HG02943 (cell line): ENCODE data around the gene IL25.
"Not testable (repeated sequence)": the region's sequence is repeated elsewhere in the genome, so short reads cannot be mapped to it uniquely, and the experiment has no call there.

Experiments used
- ATAC-seq: cut with Tn5 transposase; IDR thresholded peaks from one replicate; pipeline ENCODE4 v1.9.1; 2021; ENCODE audit warnings: mild to moderate bottlenecking, low read depth, moderate library complexity; ENCODE audit not compliant: unreplicated experiment

IL25 gene

DNA sequence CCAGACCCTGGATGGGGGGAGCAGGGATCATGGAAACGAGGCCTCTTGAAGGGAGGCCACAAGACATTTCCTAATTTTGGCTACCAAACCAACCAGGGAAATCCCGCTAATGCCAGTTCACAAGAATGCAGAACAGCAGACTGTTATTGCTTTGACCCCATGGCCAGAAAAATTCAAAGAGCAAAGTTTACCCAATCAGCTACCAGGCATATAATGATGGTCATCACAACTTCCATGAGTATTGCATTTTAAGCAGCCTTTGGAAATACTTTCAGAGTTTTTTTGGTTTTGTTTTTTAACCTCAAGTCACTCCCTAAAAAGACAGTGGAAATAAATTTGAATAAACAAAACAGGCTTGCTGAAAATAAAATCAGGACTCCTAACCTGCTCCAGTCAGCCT is at the start of gene IL25:
Gene IL25 (plus strand): TSS at position 301 of the 400 bp plus-strand sequence.
- no peak for ATAC-seq

DNA sequence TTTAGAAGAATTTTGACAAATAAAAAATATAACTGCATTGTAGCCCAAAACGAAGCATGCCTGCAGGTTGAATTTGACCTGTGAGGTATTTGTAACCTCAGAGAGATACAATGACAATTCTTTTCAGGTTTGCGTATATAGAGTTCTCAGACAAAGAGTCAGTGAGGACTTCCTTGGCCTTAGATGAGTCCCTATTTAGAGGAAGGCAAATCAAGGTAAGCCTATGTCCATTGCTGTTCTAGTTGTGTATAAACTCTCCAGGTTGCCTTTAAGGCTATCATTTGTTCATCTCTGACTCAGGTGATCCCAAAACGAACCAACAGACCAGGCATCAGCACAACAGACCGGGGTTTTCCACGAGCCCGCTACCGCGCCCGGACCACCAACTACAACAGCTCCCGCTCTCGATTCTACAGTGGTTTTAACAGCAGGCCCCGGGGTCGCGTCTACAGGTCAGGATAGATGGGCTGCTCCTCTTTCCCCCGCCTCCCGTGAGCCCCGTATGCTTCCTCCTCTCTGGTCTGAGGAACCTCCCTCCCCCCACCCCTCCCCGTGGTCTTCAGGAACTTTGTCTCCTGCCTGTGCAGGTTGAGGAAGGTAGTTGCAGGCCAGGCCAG is 48.7 kb upstream of the IL25 start:
- no peak for ATAC-seq

DNA sequence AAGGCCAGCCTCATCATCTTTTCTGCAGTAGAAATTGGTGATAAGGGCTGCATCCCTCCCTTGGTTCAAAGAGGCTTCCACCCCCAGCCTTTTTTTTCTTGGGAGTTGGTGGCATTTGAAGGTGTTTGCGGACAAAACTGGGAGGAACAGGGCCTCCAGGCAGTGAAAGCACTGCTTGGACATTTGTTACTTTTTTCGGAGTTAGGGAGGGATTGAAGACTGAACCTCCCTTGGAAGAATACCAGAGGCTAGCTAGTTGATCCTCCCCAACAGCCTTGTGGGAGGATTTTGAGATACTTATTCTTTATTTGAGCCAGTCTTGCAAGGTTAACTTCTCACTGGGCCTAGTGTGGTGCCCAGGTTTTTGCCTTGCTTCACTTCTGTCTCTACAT is 48.2 kb upstream of the IL25 start:
- ATAC-seq = no peak

DNA sequence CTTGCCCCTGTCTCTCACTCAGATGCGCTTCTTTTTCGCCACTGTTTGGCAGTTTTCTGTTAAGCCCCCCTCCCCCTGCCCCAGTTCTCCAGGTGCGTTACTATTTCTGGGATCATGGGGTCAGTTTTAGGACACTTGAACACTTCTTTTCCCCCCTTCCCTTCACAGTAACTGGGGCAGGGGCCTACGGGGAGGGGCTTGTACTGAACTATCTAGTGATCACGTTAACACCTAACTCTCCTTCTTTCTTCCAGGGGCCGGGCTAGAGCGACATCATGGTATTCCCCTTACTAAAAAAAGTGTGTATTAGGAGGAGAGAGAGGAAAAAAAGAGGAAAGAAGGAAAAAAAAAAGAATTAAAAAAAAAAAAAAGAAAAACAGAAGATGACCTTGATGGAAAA is 47.6 kb upstream of the IL25 start:
- no peak for ATAC-seq

GRCh38 chr14:23325746-23326145 is 46.9 kb upstream of the IL25 start:
- not testable (repeated sequence) for ATAC-seq

- no peak for ATAC-seq
Measured at GRCh38 chr14:23326491-23327332, 45.9 kb upstream of the IL25 start.

GRCh38 chr14:23327947-23328744 is 44.5 kb upstream of the IL25 start:
- ATAC-seq = no peak

- ATAC-seq = no peak
Measured at GRCh38 chr14:23335623-23336022, 37.0 kb upstream of the IL25 start.

- no peak for ATAC-seq
Measured at GRCh38 chr14:23339506-23340268, 32.9 kb upstream of the IL25 start.

DNA sequence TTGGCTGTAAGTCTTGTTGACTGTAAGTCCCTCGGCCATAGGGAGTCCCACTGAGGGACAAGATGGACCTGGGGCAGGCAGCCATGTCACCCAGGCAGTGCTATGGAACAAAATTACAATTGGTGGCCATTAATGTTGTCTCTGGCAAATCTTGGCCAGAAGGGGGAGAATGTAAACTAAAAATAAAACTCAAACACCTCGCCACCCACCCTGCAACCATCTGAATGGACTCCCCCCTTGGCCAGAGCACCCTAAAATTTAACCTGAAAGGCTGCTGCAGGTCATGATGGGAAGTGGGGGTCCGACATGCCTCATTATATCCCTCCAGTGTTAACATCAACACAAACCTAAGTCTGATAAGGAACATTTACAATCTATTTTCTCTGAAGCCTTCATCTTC is 28.1 kb upstream of the IL25 start:
- no peak for ATAC-seq

DNA sequence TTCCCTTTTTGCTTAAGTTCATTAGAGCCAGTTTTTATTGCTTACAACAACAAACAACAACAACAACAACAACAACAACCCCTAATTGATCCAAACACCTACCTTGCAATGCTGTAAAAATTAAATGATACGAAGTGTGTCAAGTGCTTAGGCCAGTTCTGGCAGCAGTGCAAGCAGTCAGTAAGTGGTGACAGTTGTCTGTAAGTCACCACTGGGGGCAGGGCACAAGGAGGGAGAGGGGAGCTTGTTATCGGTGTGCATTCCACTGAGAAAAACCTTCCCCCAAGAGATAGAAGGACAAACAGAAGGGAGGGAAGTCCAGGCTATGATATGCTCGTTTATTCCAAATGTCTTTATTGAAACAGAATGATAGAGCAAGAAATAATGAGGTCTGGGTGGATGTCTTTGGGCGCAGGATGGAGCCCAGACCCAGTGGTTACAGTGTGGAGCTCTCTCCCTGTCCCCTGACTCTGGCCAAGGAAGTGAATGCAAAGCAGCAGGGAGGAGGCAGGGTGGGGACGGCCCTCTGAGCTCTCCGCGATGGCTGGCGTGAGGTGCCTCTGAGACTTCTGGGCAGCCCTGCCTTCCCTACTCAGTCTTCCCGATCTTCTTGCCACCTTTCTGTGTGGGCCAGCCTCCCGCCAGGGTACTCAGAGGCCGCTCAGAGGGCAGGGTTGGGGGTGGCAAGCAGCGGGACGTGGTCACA is 26.5 kb upstream of the IL25 start:
- ATAC-seq = no peak

GRCh38 chr14:23346693-23347405 is 25.8 kb upstream of the IL25 start:
- no peak for ATAC-seq

DNA sequence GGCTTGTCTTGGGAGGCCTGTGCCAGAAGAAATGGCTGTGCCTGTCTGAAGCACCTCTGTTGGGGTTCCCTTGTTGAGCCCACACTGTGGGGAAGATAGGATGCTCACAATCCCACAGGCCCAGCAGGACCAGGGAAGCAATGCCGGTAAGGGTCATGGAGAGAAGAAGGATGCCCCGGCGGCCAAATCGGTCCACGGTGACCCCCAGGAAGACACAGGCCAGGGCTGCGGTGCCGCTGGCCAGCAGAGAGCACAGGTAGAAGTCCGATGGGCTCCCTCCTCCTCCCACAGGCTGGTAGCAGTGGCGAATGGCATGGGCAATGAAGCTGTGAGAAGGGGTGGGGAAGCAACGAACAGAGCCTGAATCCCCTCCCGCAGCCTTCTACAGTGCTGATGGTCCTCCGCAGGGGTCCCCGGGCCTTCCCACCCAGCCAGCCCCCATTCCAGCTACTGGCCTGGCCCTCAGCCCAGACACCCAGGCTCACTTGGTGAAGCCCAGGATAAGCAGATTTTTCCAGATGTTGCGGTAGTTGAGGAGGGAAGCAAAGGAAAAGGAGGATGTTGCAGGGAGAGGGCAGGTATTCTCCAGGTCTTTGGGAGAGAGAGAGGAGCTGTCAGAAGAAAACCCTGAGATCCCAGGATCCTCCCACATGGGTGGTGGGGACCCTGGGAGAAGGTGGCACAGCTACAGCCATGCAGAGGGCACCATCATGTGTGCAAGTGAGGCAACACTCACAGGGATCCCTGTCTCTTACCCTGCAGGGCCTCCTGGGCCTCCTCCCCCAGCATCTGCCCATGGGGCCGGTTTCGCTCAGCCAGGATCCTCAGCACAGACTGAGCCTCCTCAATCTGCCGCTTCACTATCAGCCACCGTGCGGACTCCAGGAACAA is 25.0 kb upstream of the IL25 start:
- no peak for ATAC-seq

- no peak for ATAC-seq
Measured at GRCh38 chr14:23348297-23348655, 24.3 kb upstream of the IL25 start.

GRCh38 chr14:23349156-23349845 is 23.3 kb upstream of the IL25 start:
- ATAC-seq = no peak

GRCh38 chr14:23351681-23352505 is 20.7 kb upstream of the IL25 start:
- no peak for ATAC-seq
